HG03139 (cell line): ENCODE results near the gene RPH3AL.
"Not testable (repeated sequence)": the region's sequence is repeated elsewhere in the genome, so short reads cannot be mapped to it uniquely, and the experiment has no call there.

Source experiments
- ATAC-seq: cut with Tn5 transposase; IDR thresholded peaks from one replicate; pipeline ENCODE4 v1.9.1; 2021; ENCODE audit not compliant: unreplicated experiment

The RPH3AL gene

GRCh38 chr17:283911-284675 is 68.5 kb downstream of the RPH3AL start:
- ATAC-seq, result no peak

- ATAC-seq, result no peak
Observed at GRCh38 chr17:282912-283882, 69.4 kb downstream of the RPH3AL start.

- ATAC-seq, result no peak
Observed at GRCh38 chr17:282000-282911, 70.4 kb downstream of the RPH3AL start.

- no peak for ATAC-seq
Observed at GRCh38 chr17:281365-281999, 71.1 kb downstream of the RPH3AL start.

- no peak for ATAC-seq
Observed at GRCh38 chr17:280901-281300, 71.7 kb downstream of the RPH3AL start.

GRCh38 chr17:280216-280615 is 72.4 kb downstream of the RPH3AL start:
- ATAC-seq, result no peak

GRCh38 chr17:279776-280175 is 72.8 kb downstream of the RPH3AL start:
- no peak for ATAC-seq

GRCh38 chr17:279331-279730 is 73.3 kb downstream of the RPH3AL start:
- ATAC-seq, result no peak

GRCh38 chr17:278676-279059 is 73.9 kb downstream of the RPH3AL start:
- no peak for ATAC-seq

- ATAC-seq, result no peak
Observed at GRCh38 chr17:278055-278675, 74.4 kb downstream of the RPH3AL start.

- no peak for ATAC-seq
Observed at GRCh38 chr17:274902-275301, 77.7 kb downstream of the RPH3AL start.

- no peak for ATAC-seq
Observed at GRCh38 chr17:273981-274832, 78.4 kb downstream of the RPH3AL start.

- not testable (repeated sequence) for ATAC-seq
Observed at GRCh38 chr17:272856-273255, 79.8 kb downstream of the RPH3AL start.

- not testable (repeated sequence) for ATAC-seq
Observed at GRCh38 chr17:271928-272623, 80.5 kb downstream of the RPH3AL start.

GRCh38 chr17:269616-270514 is 82.7 kb downstream of the RPH3AL start:
- ATAC-seq, result no peak

GRCh38 chr17:266701-267667 is 85.6 kb downstream of the RPH3AL start:
- ATAC-seq, result no peak
